Superior temporal gyrus (tissue), 1 donor: Measurements from ENCODE around the gene ANLN.

ENCODE experiments used
- DNase-seq: peaks from one replicate; pipeline ENCODE4 v3.0.0-alpha.2; 2016; ENCODE audit errors: extremely low spot score

ANLN gene

GRCh38 chr7:36409180-36409579 is 19.5 kb downstream of the ANLN start:
- no peak for DNase-seq

DNA sequence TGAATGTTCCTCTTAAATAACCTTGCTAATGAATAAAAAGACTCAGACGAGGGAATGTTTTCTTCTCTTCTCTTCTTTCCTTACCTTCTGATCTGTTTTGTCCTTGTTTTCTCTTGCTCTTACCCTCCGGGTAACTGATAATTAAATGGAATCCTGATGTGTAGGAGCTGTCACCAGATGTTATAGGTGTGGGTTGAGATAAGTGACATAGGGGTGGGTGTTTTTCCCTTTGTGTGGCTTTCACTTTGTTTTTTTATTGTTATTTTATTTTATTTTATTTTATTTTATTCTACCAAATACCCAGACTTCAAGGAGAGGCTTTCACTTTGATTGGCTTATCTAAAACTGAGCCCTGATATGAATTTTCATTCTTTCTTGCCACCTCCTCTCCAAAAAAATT is 25.5 kb downstream of the ANLN start:
- no peak for DNase-seq

DNA sequence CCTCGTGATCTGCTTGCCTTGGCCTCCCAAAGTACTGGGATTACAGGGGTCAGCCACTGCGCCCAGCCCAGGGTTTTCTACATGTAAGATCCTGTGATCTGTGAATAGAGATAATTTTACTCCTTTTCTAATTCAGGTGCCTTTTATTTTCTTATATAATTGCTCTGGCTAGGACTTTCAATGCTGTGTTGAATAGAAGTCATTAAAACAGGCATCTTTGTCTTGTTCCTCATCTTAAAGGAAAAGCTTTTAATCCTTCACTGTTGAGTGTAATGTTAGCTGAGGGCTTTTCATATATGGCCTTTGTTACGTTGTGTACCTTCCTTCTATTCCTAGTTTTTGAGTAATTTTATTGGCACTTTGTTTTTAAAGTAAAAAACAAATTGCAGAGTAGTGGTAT is 26.6 kb downstream of the ANLN start:
- no peak for DNase-seq

DNA sequence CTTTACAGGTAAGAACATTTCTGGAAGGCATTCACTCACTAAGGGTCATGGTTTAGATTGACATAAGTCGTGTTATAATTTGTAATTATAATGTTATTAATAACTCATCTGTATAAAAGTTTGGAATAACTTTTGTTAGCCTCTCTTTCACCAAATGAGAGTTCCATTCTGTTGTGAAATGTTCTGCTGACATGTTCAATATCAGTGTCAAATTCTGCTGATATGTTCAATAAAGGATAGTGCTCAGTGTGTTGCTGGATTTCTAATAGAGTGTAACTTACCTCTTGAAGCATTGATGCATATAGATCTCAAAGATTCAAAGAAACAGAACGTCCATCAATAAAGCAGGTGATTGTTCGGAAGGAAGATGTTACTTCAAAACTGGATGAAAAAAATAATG is 30.6 kb downstream of the ANLN start:
- DNase-seq: no peak

- DNase-seq: no peak
These were observed 32.4 kb downstream of the ANLN start for GRCh38 chr7:36422072-36422471.

DNA sequence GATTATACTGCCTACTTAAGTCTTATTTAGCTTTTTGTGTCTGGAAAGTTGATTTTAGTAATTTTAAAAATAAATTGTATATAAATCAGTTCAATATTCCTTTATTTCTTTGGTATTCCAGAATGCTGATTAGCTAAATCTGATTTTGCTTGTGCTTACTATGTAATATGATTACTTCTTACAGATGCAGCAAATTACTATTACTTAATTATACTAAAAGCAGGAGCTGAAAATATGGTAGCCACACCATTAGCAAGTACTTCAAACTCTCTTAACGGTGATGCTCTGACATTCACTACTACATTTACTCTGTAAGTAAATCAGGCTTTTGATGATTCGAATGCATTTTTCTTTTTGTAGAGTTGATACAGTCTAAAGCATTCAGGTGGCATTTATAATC is 34.0 kb downstream of the ANLN start:
- no peak for DNase-seq

DNA sequence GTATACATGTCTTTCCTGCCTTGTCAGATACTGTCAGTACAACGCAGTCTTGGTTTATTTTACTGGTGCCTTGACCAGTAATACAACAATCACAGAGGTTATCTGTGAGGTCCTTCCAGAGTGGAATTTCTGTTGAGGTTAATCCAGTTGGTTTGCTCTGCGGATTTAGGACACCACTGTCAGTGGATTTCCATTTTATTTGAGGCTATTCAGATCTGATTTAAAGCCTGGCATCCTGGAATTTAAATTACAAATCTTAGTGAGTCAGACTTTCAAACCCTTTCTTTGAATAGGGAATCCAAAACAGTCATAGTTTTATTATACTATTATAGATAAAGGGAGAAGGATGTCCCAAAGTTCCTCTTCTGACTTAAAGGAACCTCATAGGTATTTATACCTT is 40.5 kb downstream of the ANLN start:
- DNase-seq: no peak

- no peak for DNase-seq
These were observed 41.2 kb downstream of the ANLN start for GRCh38 chr7:36430881-36431280.

DNA sequence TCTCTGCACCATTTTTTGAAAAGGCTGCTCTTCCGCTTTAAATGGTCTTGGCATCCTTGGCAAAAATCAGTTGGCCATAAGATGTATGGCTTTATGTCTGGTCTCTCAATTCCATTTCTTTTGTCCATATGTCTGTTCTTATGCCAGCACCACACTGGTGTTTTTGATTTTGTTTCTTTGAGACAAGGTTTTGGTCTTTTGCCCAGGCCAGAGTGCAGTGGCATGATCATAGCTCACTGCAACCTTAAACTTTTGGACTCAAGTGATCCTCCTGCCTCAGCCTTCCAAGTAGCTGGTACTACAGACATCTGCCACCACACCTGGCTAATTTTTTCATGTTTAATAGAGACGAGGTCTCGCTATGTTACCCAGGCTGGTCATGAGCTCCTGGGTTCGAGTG is 48.5 kb downstream of the ANLN start:
- DNase-seq: no peak

DNA sequence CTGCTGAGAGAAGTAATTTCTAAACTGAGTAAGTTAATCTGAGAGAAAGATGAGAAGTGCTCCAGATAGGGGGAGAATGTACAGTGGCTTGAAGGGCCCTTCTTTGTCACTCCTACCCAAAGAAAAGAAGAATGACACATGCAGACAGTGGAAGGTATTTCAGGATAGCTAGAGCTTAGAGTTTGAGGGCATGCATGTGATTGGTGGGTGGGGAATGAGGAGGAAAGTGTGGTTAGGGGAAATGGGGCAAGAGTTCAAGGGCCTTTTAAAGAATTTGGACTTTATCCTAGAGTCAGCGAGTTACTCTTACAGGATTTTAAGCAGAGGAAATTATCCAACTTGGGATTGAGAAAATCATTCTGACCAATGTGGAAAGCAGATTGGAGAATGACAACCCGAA is 50.0 kb downstream of the ANLN start:
- DNase-seq: no peak

GRCh38 chr7:36440880-36441279 is 51.2 kb downstream of the ANLN start:
- DNase-seq: peak; percentile 70

GRCh38 chr7:36441344-36442022 is 51.8 kb downstream of the ANLN start:
- no peak for DNase-seq

GRCh38 chr7:36448781-36449379 is 59.2 kb downstream of the ANLN start:
- no peak for DNase-seq

DNA sequence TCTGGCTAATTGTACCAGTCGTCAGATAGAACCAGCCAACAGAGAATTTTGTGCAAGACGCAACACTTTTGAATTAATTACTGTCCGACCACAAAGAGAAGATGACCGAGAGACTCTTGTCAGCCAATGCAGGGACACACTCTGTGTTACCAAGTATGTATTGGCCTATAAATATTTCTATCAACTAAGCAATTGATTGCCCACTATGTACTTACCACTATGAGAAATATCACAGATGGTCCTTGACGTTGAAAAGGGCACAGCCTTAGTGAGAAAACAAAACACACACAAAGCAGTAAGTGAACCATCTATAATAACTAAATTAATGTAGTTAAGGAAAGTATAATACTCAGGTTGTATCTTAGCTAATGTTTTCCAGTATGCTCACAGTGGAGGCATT is 60.0 kb downstream of the ANLN start:
- DNase-seq: no peak

GRCh38 chr7:36453769-36454168 is 64.1 kb downstream of the ANLN start:
- DNase-seq: no peak

DNA sequence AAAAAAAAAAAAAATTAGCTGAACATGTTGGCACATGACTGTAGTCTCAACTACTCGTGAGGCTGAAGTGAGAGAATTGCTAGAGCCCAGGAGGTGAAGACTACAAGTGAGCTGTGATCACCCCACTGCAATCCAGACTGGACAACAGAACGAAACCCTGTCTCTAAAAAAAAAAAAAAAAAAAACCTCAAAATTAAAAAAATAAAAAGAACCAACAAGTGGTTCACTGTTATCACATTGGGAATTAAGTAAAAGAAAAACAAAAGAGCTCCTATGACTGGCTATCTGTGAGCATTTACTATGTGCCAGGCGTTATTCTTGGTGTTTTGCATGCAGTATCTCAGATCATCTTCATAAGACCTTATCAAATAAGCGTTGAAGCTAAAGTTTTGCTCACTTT is 66.0 kb downstream of the ANLN start:
- no peak for DNase-seq

- DNase-seq: no peak
These were observed 66.5 kb downstream of the ANLN start for GRCh38 chr7:36456138-36456537.

DNA sequence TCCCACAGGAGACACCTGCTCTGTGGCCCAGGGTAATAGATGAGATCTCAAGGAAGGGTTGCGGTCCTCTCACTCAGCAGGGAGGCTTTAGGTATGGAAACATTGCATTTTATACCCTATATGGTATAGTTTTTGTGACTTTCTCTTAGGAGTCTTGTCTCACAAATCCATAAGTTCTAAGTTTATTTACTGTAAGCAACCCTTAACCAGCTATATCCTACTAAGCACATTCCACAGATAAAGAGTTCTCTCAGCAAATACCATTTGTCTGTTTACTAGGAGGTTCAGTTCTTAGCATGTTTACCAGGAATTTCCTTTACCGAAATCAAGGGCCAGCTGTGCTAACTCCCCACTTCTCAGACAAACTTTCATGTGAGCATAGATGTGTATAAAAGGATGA is 66.9 kb downstream of the ANLN start:
- DNase-seq: no peak

- DNase-seq: no peak
These were observed 69.7 kb downstream of the ANLN start for GRCh38 chr7:36459236-36459960.

- DNase-seq: no peak
These were observed 71.3 kb downstream of the ANLN start for GRCh38 chr7:36460811-36461429.

GRCh38 chr7:36462551-36463137 is 73.0 kb downstream of the ANLN start:
- no peak for DNase-seq

GRCh38 chr7:36464271-36464670 is 74.6 kb downstream of the ANLN start:
- DNase-seq: no peak
